ENCODE data around the gene FXYD6. TPM values are rescaled to one million over a fixed set of nuclear protein-coding genes. Genes with fewer than 3 reads are reported as not detected.

Gene FXYD6
- polyA plus RNA-seq, 1 experiment: 21.4 TPM

DNA sequence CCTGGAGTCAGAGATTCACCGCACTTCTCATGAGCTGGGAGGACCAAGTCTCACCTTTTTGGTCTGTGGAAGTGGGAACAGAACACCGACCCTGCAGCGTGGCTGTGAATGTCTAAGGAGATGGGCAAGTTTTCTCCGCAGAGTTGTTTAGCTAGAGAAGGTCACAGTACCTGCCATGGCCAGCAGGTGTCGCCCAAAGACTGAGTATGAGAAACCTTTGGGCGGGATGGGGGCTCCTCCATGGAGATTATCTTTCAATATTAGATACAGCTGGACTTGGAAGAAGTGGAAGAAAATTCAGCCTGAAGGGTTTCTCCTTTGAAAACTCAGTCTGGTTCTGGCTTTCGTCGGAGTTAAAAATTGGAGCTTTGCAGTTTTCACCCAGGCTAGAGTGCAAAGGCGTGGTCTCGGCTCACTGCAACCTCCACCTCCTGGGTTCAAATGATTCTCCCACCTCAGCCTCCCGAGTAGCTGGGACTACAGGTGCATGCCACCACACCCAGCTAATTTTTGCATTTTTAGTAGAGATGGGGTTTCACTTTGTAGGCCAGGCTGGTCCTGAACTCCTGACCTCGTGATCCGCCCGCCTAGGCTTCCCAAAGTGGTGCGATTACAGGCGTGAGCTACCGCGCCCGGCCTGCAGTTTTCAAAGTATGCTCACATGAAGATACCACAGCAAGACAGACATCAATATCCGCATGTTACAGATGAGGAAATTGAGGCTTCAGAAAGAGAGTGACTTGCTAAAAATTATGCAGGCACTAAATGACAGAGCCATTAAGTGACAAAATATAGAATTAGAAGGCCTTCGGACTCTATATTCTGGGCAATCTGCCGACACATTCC is 68.8 kb downstream of the FXYD6 start:
- no peak overlapping the region for H3K4me3 ChIP-seq (ENCODE audit: low read depth, low read length)
- DNase-seq (ENCODE audit: low read depth, low spot score): peak; percentile 29
- CTCF ChIA-PET: interaction anchor here (0.5 to 6.4 kb wide), 42 partner anchors 8 to 766 kb away, joined by 3 to 238 read pairs (median 4); partner anchors contain the start of gene FXYD2
- peaks cover 19% of the 10 kb centered on the region for H3K27me3 ChIP-seq (ENCODE audit: control insufficient read depth, insufficient read depth, low read length)
- H3K9me3 ChIP-seq (ENCODE audit: control insufficient read depth, insufficient read depth, low read length): no peaks in the 10 kb centered on the region; the same call in 1 of the 2 replicates
- POLR2A ChIA-PET: interaction anchor here (0.7 to 1.1 kb wide), 3 partner anchors 9 to 139 kb away, joined by 3 read pairs; no protein-coding TSS in a partner anchor
- TF ChIP-seq CTCF (IDR thresholded peaks at IDR 0.05; ENCODE audit: low read depth, low read length): peak; percentile 92
- H3K27ac ChIP-seq (ENCODE audit: low read depth, low read length): no peak overlapping the region

GRCh38 chr11:117806846-117807245 is 69.6 kb downstream of the FXYD6 start:
- H3K27me3 ChIP-seq (ENCODE audit: control insufficient read depth, insufficient read depth, low read length): peaks cover 28% of the 10 kb centered on the region
- H3K4me3 ChIP-seq (ENCODE audit: low read depth, low read length): no peak overlapping the region
- TF ChIP-seq CTCF (IDR thresholded peaks at IDR 0.05; ENCODE audit: low read depth, low read length): no peak
- no peak overlapping the region for H3K27ac ChIP-seq (ENCODE audit: low read depth, low read length)
- CTCF ChIA-PET: interaction anchor here (0.5 to 6.4 kb wide), 24 partner anchors 12 to 767 kb away, joined by 3 to 238 read pairs (median 6); partner anchors contain the start of gene FXYD2
- no peaks in the 10 kb centered on the region; the same call in 1 of the 2 replicates for H3K9me3 ChIP-seq (ENCODE audit: control insufficient read depth, insufficient read depth, low read length)
- DNase-seq (ENCODE audit: low read depth, low spot score): no peak
- POLR2A ChIA-PET: interaction anchor here (0.8 to 1.1 kb wide), 2 partner anchors 12 to 140 kb away, joined by 3 read pairs; no protein-coding TSS in a partner anchor

DNA sequence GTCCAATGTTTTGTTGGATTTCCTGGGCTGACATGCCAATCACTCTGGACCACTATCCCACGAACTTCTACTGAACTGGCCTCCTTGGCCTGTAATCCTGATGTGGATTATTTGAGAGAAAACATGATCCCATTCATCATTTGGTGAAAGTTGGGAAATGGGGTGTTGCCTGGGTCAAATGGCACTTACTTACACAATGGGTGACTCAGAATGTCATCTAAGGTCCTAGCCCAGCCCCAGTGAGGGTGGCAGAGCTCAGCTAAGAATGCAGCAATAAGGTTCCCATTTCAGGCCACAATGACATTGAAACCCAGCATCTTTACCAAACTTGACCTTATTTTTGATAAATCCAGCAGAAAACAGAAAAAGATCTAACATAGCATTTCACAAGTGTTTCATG is 71.4 kb downstream of the FXYD6 start:
- CTCF ChIA-PET: interaction anchor here (1.3 to 6.4 kb wide), 4 partner anchors 14 to 249 kb away, joined by 3 to 238 read pairs (median 105); no protein-coding TSS in a partner anchor
- POLR2A ChIA-PET: no interaction called here

DNA sequence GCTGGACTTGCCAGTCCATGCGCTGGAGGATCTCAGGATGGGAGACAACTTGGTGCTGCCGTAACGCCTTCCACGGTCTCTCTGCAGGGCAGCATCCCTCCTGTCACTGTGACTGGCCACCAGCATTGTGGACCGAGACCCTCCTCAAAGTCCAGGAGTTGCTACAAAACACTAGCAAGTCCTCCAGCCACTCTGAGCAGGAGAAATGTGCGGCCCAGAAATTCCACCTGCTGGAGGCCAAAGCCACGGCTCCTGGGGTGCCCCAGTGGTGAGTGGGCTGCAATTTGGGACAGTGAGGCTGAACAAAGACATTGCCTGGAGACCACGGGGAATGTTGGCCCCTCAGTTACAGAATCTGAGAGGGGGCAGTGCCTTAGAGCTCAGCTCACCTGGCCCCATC is 72.6 kb downstream of the FXYD6 start:
- ChIA-PET CTCF (interaction anchor here (6.3 to 6.4 kb wide), 2 partner anchors 15 to 143 kb away, joined by 207 to 238 read pairs; no protein-coding TSS in a partner anchor), POLR2A (no interaction called here)
- no peak for TF ChIP-seq CTCF (IDR thresholded peaks at IDR 0.05; ENCODE audit: low read depth, low read length)
- Histone ChIP-seq H3K27ac (ENCODE audit: low read depth, low read length) (no peak overlapping the region), H3K9me3 (ENCODE audit: control insufficient read depth, insufficient read depth, low read length) (no peaks in the 10 kb centered on the region), H3K4me3 (ENCODE audit: low read depth, low read length) (no peak overlapping the region), H3K27me3 (ENCODE audit: control insufficient read depth, insufficient read depth, low read length) (peaks cover 30% of the 10 kb centered on the region)
- no peak for DNase-seq (ENCODE audit: low read depth, low spot score)

More for the DNA sequence above, 71.4 kb downstream of the FXYD6 start:
- peaks cover 31% of the 10 kb centered on the region for H3K27me3 ChIP-seq (ENCODE audit: control insufficient read depth, insufficient read depth, low read length)
- H3K9me3 ChIP-seq (ENCODE audit: control insufficient read depth, insufficient read depth, low read length): no peaks in the 10 kb centered on the region; the same call in 1 of the 2 replicates
- DNase-seq (ENCODE audit: low read depth, low spot score): no peak
- no peak for TF ChIP-seq CTCF (IDR thresholded peaks at IDR 0.05; ENCODE audit: low read depth, low read length)
- H3K27ac ChIP-seq (ENCODE audit: low read depth, low read length): no peak overlapping the region
- no peak overlapping the region for H3K4me3 ChIP-seq (ENCODE audit: low read depth, low read length)

DNA sequence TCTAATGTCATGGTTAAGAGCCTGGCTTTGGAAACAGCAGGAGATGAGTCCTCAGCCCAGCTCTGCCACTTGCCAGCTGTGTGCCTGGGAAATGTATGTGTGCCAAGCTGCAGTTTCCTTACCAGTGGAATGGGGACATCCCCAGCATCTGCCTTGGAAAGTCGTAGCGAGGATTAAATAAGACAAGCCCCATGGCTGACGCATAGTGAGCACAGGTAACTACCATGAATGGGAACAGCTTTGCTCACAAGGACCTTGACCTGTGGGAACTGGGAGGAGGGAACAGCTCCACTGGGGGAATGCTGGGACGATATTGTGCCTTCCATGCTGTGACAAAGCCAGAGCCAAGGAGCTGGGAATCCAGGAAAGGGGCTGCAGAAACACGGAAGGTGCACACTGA is 76.8 kb downstream of the FXYD6 start:
- POLR2A ChIA-PET: no interaction called here
- Histone ChIP-seq H3K9me3 (ENCODE audit: control insufficient read depth, insufficient read depth, low read length) (no peaks in the 10 kb centered on the region; the same call in 1 of the 2 replicates), H3K27ac (ENCODE audit: low read depth, low read length) (no peak overlapping the region), H3K27me3 (ENCODE audit: control insufficient read depth, insufficient read depth, low read length) (peaks cover 40% of the 10 kb centered on the region), H3K4me3 (ENCODE audit: low read depth, low read length) (no peak overlapping the region)
- DNase-seq (ENCODE audit: low read depth, low spot score): no peak
- CTCF ChIA-PET: interaction anchor here (1.3 to 3.2 kb wide), 3 partner anchors 8 to 148 kb away, joined by 3 to 17 read pairs (median 5); no protein-coding TSS in a partner anchor
- TF ChIP-seq CTCF (IDR thresholded peaks at IDR 0.05; ENCODE audit: low read depth, low read length): no peak
